Subcutaneous adipose tissue (tissue), 4 donors: ENCODE data around the gene MAG. TPM values are rescaled to one million over a fixed set of nuclear protein-coding genes. Genes with fewer than 3 reads are reported as not detected.

Experiments
- CTCF ChIP-seq: fragments of 450-650 bp; IDR thresholded peaks from one replicate; pipeline ENCODE4 v1.5.1; 2016; ENCODE audit warnings: low read depth, mild to moderate bottlenecking, control low read depth, antibody characterized with exemption, moderate library complexity
- total RNA-seq, 4 donors: library from RNA; depleted of rRNA; stranded (reverse); fragments of >200 nt; gene quantifications; one replicate each; pipeline ENCODE4 v1.1.0, GENCODE V29; 2016

The MAG gene
- total RNA-seq, 4 donors from 2014 or later: not detected

DNA sequence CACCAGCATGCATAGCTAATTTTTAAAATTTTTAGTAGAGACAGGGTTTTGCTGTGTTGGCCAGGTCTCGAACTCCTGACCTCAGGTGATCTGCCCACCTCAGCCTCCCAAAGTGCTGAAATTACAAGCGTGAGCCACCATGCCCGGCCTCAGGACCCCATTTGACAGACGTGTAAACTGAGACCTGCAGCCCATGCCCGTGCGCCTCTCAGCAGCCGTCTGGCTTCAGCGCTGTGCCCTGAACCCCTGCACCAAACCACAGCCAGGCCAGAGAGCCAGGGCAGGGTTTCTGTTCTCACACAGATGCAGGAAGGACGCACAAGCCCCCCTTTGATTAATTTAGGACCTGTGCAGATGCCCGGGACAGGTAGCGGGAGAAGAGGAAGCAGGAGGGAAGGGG is 48.5 kb downstream of the MAG start:
- TF ChIP-seq CTCF: no peak

DNA sequence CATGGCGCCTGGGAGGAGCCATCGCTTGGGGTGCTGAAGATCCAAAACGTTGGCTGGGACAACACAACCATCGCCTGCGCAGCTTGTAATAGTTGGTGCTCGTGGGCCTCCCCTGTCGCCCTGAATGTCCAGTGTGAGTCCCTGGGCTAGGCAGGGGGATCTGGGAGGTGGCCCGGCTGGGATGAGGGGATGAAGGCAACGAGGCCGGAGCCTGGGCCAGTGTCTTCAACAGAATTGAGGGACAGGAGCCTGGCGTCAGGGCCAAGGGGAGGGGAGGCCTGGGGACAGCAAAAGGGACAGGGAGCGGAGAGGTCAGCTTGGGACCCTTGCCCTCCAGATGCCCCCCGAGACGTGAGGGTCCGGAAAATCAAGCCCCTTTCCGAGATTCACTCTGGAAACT is 49.0 kb downstream of the MAG start:
- TF ChIP-seq CTCF: no peak

DNA sequence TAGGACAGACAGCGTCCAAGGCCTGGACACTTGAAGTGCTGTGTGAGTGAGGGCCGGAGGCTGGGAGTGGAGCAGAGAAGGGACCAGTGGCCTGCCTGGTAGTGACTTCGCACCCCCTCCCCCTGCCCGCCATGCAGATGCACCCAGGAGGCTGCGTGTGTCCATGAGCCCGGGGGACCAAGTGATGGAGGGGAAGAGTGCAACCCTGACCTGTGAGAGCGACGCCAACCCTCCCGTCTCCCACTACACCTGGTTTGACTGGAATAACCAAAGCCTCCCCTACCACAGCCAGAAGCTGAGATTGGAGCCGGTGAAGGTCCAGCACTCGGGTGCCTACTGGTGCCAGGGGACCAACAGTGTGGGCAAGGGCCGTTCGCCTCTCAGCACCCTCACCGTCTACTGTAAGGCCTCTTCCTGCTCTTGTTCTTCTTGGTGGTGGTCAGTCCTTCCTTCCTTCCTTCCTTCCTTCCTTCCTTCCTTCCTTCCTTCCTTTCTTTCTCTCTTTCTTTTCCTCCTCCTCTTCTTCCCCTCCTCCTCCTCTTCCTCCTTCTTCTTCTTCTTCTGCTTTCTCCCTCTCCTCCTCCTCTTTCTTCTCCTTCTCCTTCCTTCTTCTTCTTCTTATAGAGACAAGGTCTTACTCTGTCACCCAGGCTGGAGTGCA is 49.7 kb downstream of the MAG start:
- no peak for TF ChIP-seq CTCF

GRCh38 chr19:35342430-35342829 is 50.5 kb downstream of the MAG start:
- TF ChIP-seq CTCF: no peak

DNA sequence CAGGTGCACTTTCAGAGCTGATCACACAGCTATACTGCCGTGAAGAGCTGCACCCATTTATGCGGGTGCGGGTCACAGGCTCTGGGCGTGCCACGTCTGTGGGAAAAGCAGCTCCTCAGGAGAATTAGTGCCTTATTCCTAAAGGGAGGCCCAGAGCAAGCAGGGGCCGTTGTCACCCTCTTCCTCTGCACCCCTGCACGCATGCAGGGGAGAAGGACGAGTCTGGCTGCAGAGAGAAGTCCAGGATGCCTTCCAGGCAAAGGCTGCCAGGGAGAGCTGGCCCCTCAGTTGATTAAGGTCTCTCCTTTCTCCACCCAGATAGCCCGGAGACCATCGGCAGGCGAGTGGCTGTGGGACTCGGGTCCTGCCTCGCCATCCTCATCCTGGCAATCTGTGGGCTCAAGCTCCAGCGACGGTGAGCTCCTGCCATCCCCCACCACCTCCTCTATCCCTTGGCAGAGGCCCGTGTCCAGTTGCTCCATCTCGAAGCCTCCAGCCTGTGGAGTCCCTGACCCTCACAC is 52.6 kb downstream of the MAG start:
- no peak for TF ChIP-seq CTCF

GRCh38 chr19:35345671-35346111 is 53.7 kb downstream of the MAG start:
- no peak for TF ChIP-seq CTCF

DNA sequence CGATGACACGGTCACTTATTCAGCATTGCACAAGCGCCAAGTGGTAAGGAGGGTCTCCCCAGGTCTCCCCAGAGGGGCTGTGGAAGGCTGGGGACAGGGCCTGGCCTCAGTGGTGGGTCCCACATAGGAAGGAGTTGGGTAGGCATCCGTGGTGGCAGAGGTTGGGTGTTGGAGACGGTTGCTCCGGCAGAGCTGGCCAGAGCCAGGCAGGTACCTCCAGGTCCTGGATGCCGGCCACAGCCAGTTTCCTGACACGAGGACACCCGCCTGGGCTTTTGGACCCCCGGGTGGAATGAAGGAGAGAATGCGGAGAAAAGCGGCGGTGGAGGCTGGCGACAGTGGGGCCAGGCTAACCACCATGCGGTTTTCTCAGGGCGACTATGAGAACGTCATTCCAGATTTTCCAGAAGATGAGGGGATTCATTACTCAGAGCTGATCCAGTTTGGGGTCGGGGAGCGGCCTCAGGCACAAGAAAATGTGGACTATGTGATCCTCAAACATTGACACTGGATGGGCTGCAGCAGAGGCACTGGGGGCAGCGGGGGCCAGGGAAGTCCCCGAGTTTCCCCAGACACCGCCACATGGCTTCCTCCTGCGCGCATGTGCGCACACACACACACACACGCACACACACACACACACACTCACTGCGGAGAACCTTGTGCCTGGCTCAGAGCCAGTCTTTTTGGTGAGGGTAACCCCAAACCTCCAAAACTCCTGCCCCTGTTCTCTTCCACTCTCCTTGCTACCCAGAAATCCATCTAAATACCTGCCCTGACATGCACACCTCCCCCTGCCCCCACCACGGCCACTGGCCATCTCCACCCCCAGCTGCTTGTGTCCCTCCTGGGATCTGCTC is 54.5 kb downstream of the MAG start:
- TF ChIP-seq CTCF: no peak
